ENCODE measurements around the gene CATSPERD.

The CATSPERD gene

GRCh38 chr19:5719961-5720790 is at the start of gene CATSPERD, which contains the start of gene LONP1:
Gene CATSPERD, plus strand, starts transcription at chr19:5720637. Its CDS starts 101 bp downstream, at chr19:5720738.
Gene LONP1, minus strand, starts transcription at chr19:5720146. Its CDS starts 14 bp downstream, at chr19:5720132.
- peak; percentile 100 for DNase-seq

GRCh38 chr19:5671600-5671999 is 48.8 kb upstream of the CATSPERD start:
- no peak for DNase-seq

- DNase-seq = peak; percentile 32
Observed at GRCh38 chr19:5672708-5673459, 47.6 kb upstream of the CATSPERD start.

- no peak for DNase-seq
Observed at GRCh38 chr19:5673752-5674151, 46.7 kb upstream of the CATSPERD start.

- DNase-seq = no peak
Observed at GRCh38 chr19:5674714-5675113, 45.7 kb upstream of the CATSPERD start.

GRCh38 chr19:5676105-5676771 is 44.2 kb upstream of the CATSPERD start:
- no peak for DNase-seq

GRCh38 chr19:5676772-5677105 is 43.7 kb upstream of the CATSPERD start:
- DNase-seq = no peak

- DNase-seq = no peak
Observed at GRCh38 chr19:5677136-5677535, 43.3 kb upstream of the CATSPERD start.

GRCh38 chr19:5677580-5677979 is 42.9 kb upstream of the CATSPERD start:
- no peak for DNase-seq

GRCh38 chr19:5678071-5678718 is 42.2 kb upstream of the CATSPERD start:
- no peak for DNase-seq

- DNase-seq = no peak
Observed at GRCh38 chr19:5679289-5680083, 41.0 kb upstream of the CATSPERD start.

GRCh38 chr19:5680084-5680436 is 40.4 kb upstream of the CATSPERD start:
- DNase-seq = no peak

- peak; percentile 100 for DNase-seq
Observed at GRCh38 chr19:5680437-5681368, 39.7 kb upstream of the CATSPERD start, which contains the start of the genes HSD11B1L and MICOS13. Gene HSD11B1L, plus strand, starts transcription at chr19:5681027. Its CDS starts 3,806 bp downstream, at chr19:5684833. Gene MICOS13, minus strand, starts transcription at chr19:5680516. Its CDS starts 30 bp downstream, at chr19:5680486.

GRCh38 chr19:5681391-5682106 is 38.9 kb upstream of the CATSPERD start:
- DNase-seq = no peak

GRCh38 chr19:5682107-5682482 is 38.3 kb upstream of the CATSPERD start:
- DNase-seq = no peak

- DNase-seq = no peak
Observed at GRCh38 chr19:5683177-5683886, 37.1 kb upstream of the CATSPERD start.

GRCh38 chr19:5684694-5685430 is 35.6 kb upstream of the CATSPERD start:
- no peak for DNase-seq

GRCh38 chr19:5686326-5686646 is 34.2 kb upstream of the CATSPERD start:
- no peak for DNase-seq
